Activated T-cell treated with anti-CD3 and anti-CD28 coated beads for 24 hours (primary cell): ENCODE measurements around the gene ATG2A.

Experiments used
- DNase-seq: peaks from one replicate; pipeline ENCODE4 v3.0.0-alpha.2; 2020; ENCODE audit warnings: low read depth

The ATG2A gene

GRCh38 chr11:64885367-64886286 lies 31.4 kb downstream of the ATG2A start:
- no peak for DNase-seq

- DNase-seq, result no peak
Observed at GRCh38 chr11:64884019-64884418, 33.0 kb downstream of the ATG2A start.

GRCh38 chr11:64883575-64883974 lies 33.4 kb downstream of the ATG2A start:
- DNase-seq, result no peak

- DNase-seq, result no peak
Observed at GRCh38 chr11:64882243-64882642, 34.8 kb downstream of the ATG2A start.

- DNase-seq, result no peak
Observed at GRCh38 chr11:64881476-64881875, 35.5 kb downstream of the ATG2A start.

GRCh38 chr11:64880240-64881001 lies 36.6 kb downstream of the ATG2A start:
- no peak for DNase-seq

GRCh38 chr11:64879244-64879900 lies 37.6 kb downstream of the ATG2A start:
- no peak for DNase-seq

- peak; percentile 100 for DNase-seq
Observed at GRCh38 chr11:64878494-64879243, 38.3 kb downstream of the ATG2A start, which contains the start of gene EHD1. EHD1 (minus strand) TSS chr11:64878621; CDS start chr11:64878464, 157 bp downstream.

- no peak for DNase-seq
Observed at GRCh38 chr11:64878223-64878493, 38.9 kb downstream of the ATG2A start.

- DNase-seq, result no peak
Observed at GRCh38 chr11:64877390-64878222, 39.4 kb downstream of the ATG2A start.

GRCh38 chr11:64876835-64877341 lies 40.1 kb downstream of the ATG2A start:
- DNase-seq, result no peak

- DNase-seq, result no peak
Observed at GRCh38 chr11:64876229-64876750, 40.7 kb downstream of the ATG2A start.

- DNase-seq, result no peak
Observed at GRCh38 chr11:64875369-64876228, 41.4 kb downstream of the ATG2A start.

GRCh38 chr11:64874308-64875240 lies 42.4 kb downstream of the ATG2A start:
- no peak for DNase-seq

GRCh38 chr11:64872790-64873488 lies 44.1 kb downstream of the ATG2A start:
- no peak for DNase-seq

- no peak for DNase-seq
Observed at GRCh38 chr11:64871492-64871891, 45.5 kb downstream of the ATG2A start.

GRCh38 chr11:64870893-64871466 lies 46.0 kb downstream of the ATG2A start:
- DNase-seq, result no peak
